Activated naive CD8-positive, alpha-beta T cell treated with anti-CD3 and anti-CD28 coated beads, Interleukin-2, amount 50 U/mL, for 24 hours (primary cell): ENCODE measurements around the gene PPP1R13L.
A peak's percentile ranks its signal among the peaks of the same experiment; 100 is the strongest.
"Not testable (repeated sequence)": the region's sequence is repeated elsewhere in the genome, so short reads cannot be mapped to it uniquely, and the experiment has no call there.

Source experiments
- ATAC-seq: fragments of 150-1000 bp; cut with Tn5 transposase; one replicate; pipeline ENCODE4 v1.10.0; 2021
- DNase-seq: peaks from one replicate; pipeline ENCODE4 v3.0.0; 2021
- H3K27ac Mint-ChIP-seq: one replicate; pipeline ENCODE4 v1.8.0; 2021; ENCODE audit warnings: mild to moderate bottlenecking, mixed read lengths
- H3K27me3 Mint-ChIP-seq: one replicate; pipeline ENCODE4 v1.8.0; 2021; ENCODE audit warnings: mixed read lengths
- H3K36me3 Mint-ChIP-seq: one replicate; pipeline ENCODE4 v1.8.0; 2021; ENCODE audit warnings: low read depth, mixed read lengths
- H3K4me1 Mint-ChIP-seq: one replicate; pipeline ENCODE4 v1.8.0; 2021; ENCODE audit warnings: mixed read lengths
- H3K4me3 Mint-ChIP-seq: one replicate; pipeline ENCODE4 v1.8.0; 2021; ENCODE audit warnings: mild to moderate bottlenecking, moderate library complexity, mixed read lengths
- H3K9me3 Mint-ChIP-seq: one replicate; pipeline ENCODE4 v1.8.0; 2021; ENCODE audit warnings: mixed read lengths

Gene PPP1R13L

GRCh38 chr19:45440873-45441654 is 36.2 kb upstream of the PPP1R13L start:
- Mint-ChIP-seq H3K27ac (peak overlapping the region; percentile 77), H3K36me3 (peaks cover 2% of the 10 kb centered on the region), H3K4me1 (peaks cover 39% of the 10 kb centered on the region), H3K9me3 (no peaks in the 10 kb centered on the region), H3K27me3 (no peaks in the 10 kb centered on the region), H3K4me3 (peak overlapping the region; percentile 70)
- DNase-seq (no peak), ATAC-seq (no peak)

GRCh38 chr19:45440259-45440638 is 35.4 kb upstream of the PPP1R13L start:
- no peak for ATAC-seq
- H3K36me3 Mint-ChIP-seq, result no peaks in the 10 kb centered on the region
- peak overlapping the region; percentile 77 for H3K27ac Mint-ChIP-seq
- no peak for DNase-seq
- H3K9me3 Mint-ChIP-seq, result no peaks in the 10 kb centered on the region
- H3K4me1 Mint-ChIP-seq, result peaks cover 35% of the 10 kb centered on the region
- H3K27me3 Mint-ChIP-seq, result no peaks in the 10 kb centered on the region
- H3K4me3 Mint-ChIP-seq, result peak overlapping the region; percentile 70

- Mint-ChIP-seq H3K27ac (peak overlapping the region; percentile 77), H3K9me3 (no peaks in the 10 kb centered on the region), H3K36me3 (no peaks in the 10 kb centered on the region), H3K4me3 (peak overlapping the region; percentile 70), H3K27me3 (no peaks in the 10 kb centered on the region), H3K4me1 (peaks cover 32% of the 10 kb centered on the region)
- peak; percentile 65 for ATAC-seq
- peak; percentile 86 for DNase-seq
These were observed 34.8 kb upstream of the PPP1R13L start for GRCh38 chr19:45439569-45440258.

- H3K27me3 Mint-ChIP-seq, result no peaks in the 10 kb centered on the region
- H3K4me3 Mint-ChIP-seq, result peak overlapping the region; percentile 8
- no peaks in the 10 kb centered on the region for H3K36me3 Mint-ChIP-seq
- no peaks in the 10 kb centered on the region for H3K9me3 Mint-ChIP-seq
- DNase-seq (no peak), ATAC-seq (no peak)
- peaks cover 27% of the 10 kb centered on the region for H3K4me1 Mint-ChIP-seq
- no peak overlapping the region for H3K27ac Mint-ChIP-seq
These were observed 34.3 kb upstream of the PPP1R13L start for GRCh38 chr19:45439190-45439568.

GRCh38 chr19:45437328-45437727 is 32.5 kb upstream of the PPP1R13L start:
- H3K27ac Mint-ChIP-seq, result no peak overlapping the region
- no peak overlapping the region for H3K4me3 Mint-ChIP-seq
- H3K9me3 Mint-ChIP-seq, result no peaks in the 10 kb centered on the region
- peaks cover 14% of the 10 kb centered on the region for H3K4me1 Mint-ChIP-seq
- no peaks in the 10 kb centered on the region for H3K36me3 Mint-ChIP-seq
- H3K27me3 Mint-ChIP-seq, result no peaks in the 10 kb centered on the region
- ATAC-seq (no peak), DNase-seq (no peak)

- H3K9me3 Mint-ChIP-seq, H3K36me3 Mint-ChIP-seq, H3K4me3 Mint-ChIP-seq, DNase-seq, H3K27ac Mint-ChIP-seq, H3K27me3 Mint-ChIP-seq, ATAC-seq: not testable (repeated sequence)
- H3K4me1 Mint-ChIP-seq, result peaks cover 11% of the 10 kb centered on the region
These were observed 27.7 kb upstream of the PPP1R13L start for GRCh38 chr19:45432543-45432942.

GRCh38 chr19:45431008-45431407 is 26.1 kb upstream of the PPP1R13L start:
- not testable (repeated sequence) for H3K36me3 Mint-ChIP-seq, H3K4me3 Mint-ChIP-seq, H3K27ac Mint-ChIP-seq, H3K27me3 Mint-ChIP-seq, ATAC-seq, DNase-seq, H3K9me3 Mint-ChIP-seq
- H3K4me1 Mint-ChIP-seq, result peaks cover 15% of the 10 kb centered on the region

GRCh38 chr19:45429896-45430295 is 25.0 kb upstream of the PPP1R13L start:
- DNase-seq, H3K4me3 Mint-ChIP-seq, H3K27ac Mint-ChIP-seq, ATAC-seq, H3K36me3 Mint-ChIP-seq, H3K9me3 Mint-ChIP-seq, H3K27me3 Mint-ChIP-seq: not testable (repeated sequence)
- H3K4me1 Mint-ChIP-seq, result peaks cover 19% of the 10 kb centered on the region

GRCh38 chr19:45428384-45429231 is 23.7 kb upstream of the PPP1R13L start:
- H3K27ac Mint-ChIP-seq, result peak overlapping the region; percentile 52
- peak overlapping the region; percentile 77 for H3K4me3 Mint-ChIP-seq
- H3K27me3 Mint-ChIP-seq, result peaks cover 3% of the 10 kb centered on the region
- H3K36me3 Mint-ChIP-seq, result no peaks in the 10 kb centered on the region
- ATAC-seq (peak; percentile 26), DNase-seq (peak; percentile 39)
- H3K9me3 Mint-ChIP-seq, result no peaks in the 10 kb centered on the region
- peaks cover 30% of the 10 kb centered on the region for H3K4me1 Mint-ChIP-seq

- Mint-ChIP-seq H3K27ac (peak overlapping the region; percentile 93), H3K27me3 (peaks cover 3% of the 10 kb centered on the region), H3K4me3 (peak overlapping the region; percentile 93), H3K4me1 (peaks cover 62% of the 10 kb centered on the region), H3K9me3 (no peaks in the 10 kb centered on the region), H3K36me3 (peaks cover 7% of the 10 kb centered on the region)
- ATAC-seq, result peak; percentile 80
- peak; percentile 64 for DNase-seq
These were observed 19.6 kb upstream of the PPP1R13L start for GRCh38 chr19:45424191-45425058.

GRCh38 chr19:45423589-45424190 is 18.8 kb upstream of the PPP1R13L start, which contains the start of gene ERCC1:
Gene ERCC1 (minus strand): TSS chr19:45423917. CDS start chr19:45423374, 543 bp downstream.
- H3K27ac Mint-ChIP-seq, result peak within 1 kb of the TSS; percentile 93
- DNase-seq (peak; percentile 94), ATAC-seq (peak; percentile 74)
- peaks cover 3% of the 10 kb centered on the region for H3K27me3 Mint-ChIP-seq
- H3K36me3 Mint-ChIP-seq, result peaks cover 7% of the 10 kb centered on the region
- peak within 1 kb of the TSS; percentile 93 for H3K4me3 Mint-ChIP-seq
- H3K9me3 Mint-ChIP-seq, result no peaks in the 10 kb centered on the region
- H3K4me1 Mint-ChIP-seq, result peaks cover 68% of the 10 kb centered on the region

GRCh38 chr19:45423033-45423588 is 18.2 kb upstream of the PPP1R13L start:
- DNase-seq (no peak), ATAC-seq (no peak)
- peak overlapping the region; percentile 93 for H3K4me3 Mint-ChIP-seq
- H3K4me1 Mint-ChIP-seq, result peaks cover 65% of the 10 kb centered on the region
- peak overlapping the region; percentile 93 for H3K27ac Mint-ChIP-seq
- H3K36me3 Mint-ChIP-seq, result peaks cover 7% of the 10 kb centered on the region
- no peaks in the 10 kb centered on the region for H3K27me3 Mint-ChIP-seq
- no peaks in the 10 kb centered on the region for H3K9me3 Mint-ChIP-seq

GRCh38 chr19:45421947-45422498 is 17.2 kb upstream of the PPP1R13L start:
- no peak overlapping the region for H3K27ac Mint-ChIP-seq
- peaks cover 59% of the 10 kb centered on the region for H3K4me1 Mint-ChIP-seq

More at GRCh38 chr19:45421947-45422498, 17.2 kb upstream of the PPP1R13L start:
- H3K27me3 Mint-ChIP-seq, result no peaks in the 10 kb centered on the region
- no peaks in the 10 kb centered on the region for H3K9me3 Mint-ChIP-seq
- no peak for DNase-seq
- peak overlapping the region; percentile 38 for H3K4me3 Mint-ChIP-seq
- ATAC-seq, result no peak
- peaks cover 7% of the 10 kb centered on the region for H3K36me3 Mint-ChIP-seq
